ENCODE measurements around the gene SLC17A3. TPM values are rescaled to one million over a fixed set of nuclear protein-coding genes. Genes with fewer than 3 reads are reported as not detected.

The SLC17A3 gene
- total and polyA plus RNA-seq, 2 donors (not counting 3 experiments of a cell fraction or from before 2014, with no cell fraction given): not detected

- POLR2A ChIA-PET: no interaction called here
- H3K9me3 ChIP-seq (replicated peaks; ENCODE audit: control insufficient read depth, insufficient read depth, low read length): no peaks in the 10 kb centered on the region
- H3K36me3 ChIP-seq (ENCODE audit: control insufficient read depth in 2 of 2, extremely low read depth in 1 of 2, insufficient read depth in 2 of 2, low read length in 2 of 2): no peaks in the 10 kb centered on the region
- H3K9ac ChIP-seq (replicated peaks; ENCODE audit: extremely low read depth, insufficient read depth, low read length): no peak overlapping the region
- H3K27ac ChIP-seq (ENCODE audit: insufficient read depth, low read depth, low read length): no peak overlapping the region
- intact Hi-C loops (cut with micrococcal nuclease): no loop called here
- FAIRE-seq (no peak), DNase-seq (ENCODE audit: low read depth, low spot score) (no peak)
- H4K20me1 ChIP-seq (replicated peaks; ENCODE audit: control insufficient read depth, extremely low read depth, insufficient read depth, low read length): no peaks in the 10 kb centered on the region
- BruUV-seq (replicated peaks): no TSS peak
- H3K4me3 ChIP-seq (replicated peaks in 1 of 3; ENCODE audit: insufficient read depth in 1 of 3, low read depth in 1 of 3, low read length in 3 of 3): no peak overlapping the region
- no peaks in the 10 kb centered on the region for H3K9me1 ChIP-seq (replicated peaks; ENCODE audit: control insufficient read depth, extremely low read depth, insufficient read depth, low read length)
- H3K27me3 ChIP-seq (ENCODE audit: control insufficient read depth in 2 of 2, insufficient read depth in 2 of 2, low read length in 2 of 2): peaks cover 0 to 2% of the 10 kb centered on the region in 2 experiments
- TF ChIP-seq POLR2AphosphoS5 (IDR thresholded peaks at IDR 0.05; ENCODE audit: insufficient read depth, low read depth, low read length) (no peak), FOS (IDR thresholded peaks at IDR 0.05; ENCODE audit: borderline replicate concordance, insufficient read depth, low read length) (no peak), MAX (IDR thresholded peaks at IDR 0.05; ENCODE audit: insufficient read depth, insufficient read length) (no peak), CTCF (IDR thresholded peaks at IDR 0.05; ENCODE audit: extremely low read depth in 1 of 2, insufficient read depth in 1 of 2, low read depth in 1 of 2, low read length in 2 of 2) (no peak), JUN (IDR thresholded peaks at IDR 0.05; ENCODE audit: borderline replicate concordance, insufficient read depth, insufficient read length, low read depth) (no peak), GATA2 (IDR thresholded peaks at IDR 0.05; ENCODE audit: insufficient read depth, insufficient read length, low read depth, low read length) (no peak)
- H2AFZ ChIP-seq (ENCODE audit: low read depth, low read length): no peak overlapping the region
- CTCF ChIA-PET: no interaction called here
- H3K79me2 ChIP-seq (ENCODE audit: control insufficient read depth, insufficient read depth, low read length): no peaks in the 10 kb centered on the region
- dilution Hi-C loops (cut with MboI; ENCODE audit: extremely low pct_ligation_motif_present, low sequenced_read_pairs): no loop called here
- no peak overlapping the region for H3K4me2 ChIP-seq (ENCODE audit: insufficient read depth, low read length)
- no peaks in the 10 kb centered on the region for H3K4me1 ChIP-seq (ENCODE audit: control insufficient read depth, extremely low read depth, insufficient read depth, low read length)
Observed at GRCh38 chr6:25832670-25833069, 41.4 kb downstream of the SLC17A3 start.
